GM18505 (cell line): ENCODE data around the gene RRAGC.
"Not testable (repeated sequence)": the region's sequence is repeated elsewhere in the genome, so short reads cannot be mapped to it uniquely, and the experiment has no call there.

Experiments
- ATAC-seq: cut with Tn5 transposase; IDR thresholded peaks from one replicate; pipeline ENCODE4 v1.9.1; 2021; ENCODE audit not compliant: unreplicated experiment
- POLR2A ChIP-seq: IDR thresholded peaks from 4 replicates; pipeline ENCODE4 v1.6.1; 2011; ENCODE audit warnings: borderline replicate concordance; ENCODE audit not compliant: insufficient read depth, insufficient read length; ENCODE audit errors: extremely low read depth

Gene RRAGC

DNA sequence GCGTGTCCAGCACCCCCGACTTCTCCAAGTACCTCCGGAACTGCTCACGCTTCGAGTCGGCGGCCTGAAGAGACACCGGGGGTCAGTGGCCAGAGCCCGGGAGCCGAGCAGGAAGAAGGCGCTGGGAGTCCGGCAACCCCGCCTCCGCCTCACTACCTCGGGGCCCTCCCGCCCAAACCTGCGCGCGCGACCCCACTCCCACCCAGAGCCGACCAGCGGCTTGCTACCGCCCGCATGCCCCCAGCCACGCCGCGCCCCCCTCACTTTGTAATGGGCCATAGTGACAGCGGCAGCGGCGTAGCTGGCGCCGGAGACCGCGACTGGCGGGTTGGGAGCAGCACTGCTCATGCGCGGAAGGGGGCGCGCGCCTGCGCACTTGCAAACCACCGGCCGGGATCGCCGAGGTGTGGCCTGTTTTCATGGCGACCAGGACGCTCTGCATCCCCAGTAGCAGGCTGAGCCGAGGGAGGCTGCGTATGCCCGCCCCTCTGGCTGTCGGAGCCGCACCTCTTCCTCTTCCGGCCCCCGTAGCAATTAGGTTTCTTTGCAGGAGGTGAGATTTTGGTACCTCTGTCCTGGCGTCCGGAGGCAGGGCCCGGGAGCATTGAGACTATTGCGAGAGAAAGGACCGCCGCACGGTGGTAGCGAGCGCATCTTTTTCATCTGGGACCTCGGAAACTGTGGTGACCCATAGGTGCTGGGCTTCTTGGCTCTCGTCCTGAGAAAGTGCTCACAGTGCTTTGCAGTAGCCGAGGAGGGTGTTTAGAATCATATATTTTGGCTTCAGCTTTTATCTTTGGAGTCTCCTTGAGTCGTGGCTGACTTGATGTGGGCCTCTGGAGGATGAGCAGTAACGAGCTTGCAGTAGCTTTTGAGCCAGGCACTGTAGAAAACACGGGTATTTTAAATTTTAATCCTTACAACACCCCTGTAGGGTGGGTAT, 13.7 kb upstream of the RRAGC start, which contains the start of gene MYCBP:
Gene MYCBP (minus strand): TSS at position 322 of the 943 bp plus-strand sequence. CDS start 43 bp downstream, at position 279.
- ATAC-seq: peak; percentile 96
- peak; percentile 91 for TF ChIP-seq POLR2A

DNA sequence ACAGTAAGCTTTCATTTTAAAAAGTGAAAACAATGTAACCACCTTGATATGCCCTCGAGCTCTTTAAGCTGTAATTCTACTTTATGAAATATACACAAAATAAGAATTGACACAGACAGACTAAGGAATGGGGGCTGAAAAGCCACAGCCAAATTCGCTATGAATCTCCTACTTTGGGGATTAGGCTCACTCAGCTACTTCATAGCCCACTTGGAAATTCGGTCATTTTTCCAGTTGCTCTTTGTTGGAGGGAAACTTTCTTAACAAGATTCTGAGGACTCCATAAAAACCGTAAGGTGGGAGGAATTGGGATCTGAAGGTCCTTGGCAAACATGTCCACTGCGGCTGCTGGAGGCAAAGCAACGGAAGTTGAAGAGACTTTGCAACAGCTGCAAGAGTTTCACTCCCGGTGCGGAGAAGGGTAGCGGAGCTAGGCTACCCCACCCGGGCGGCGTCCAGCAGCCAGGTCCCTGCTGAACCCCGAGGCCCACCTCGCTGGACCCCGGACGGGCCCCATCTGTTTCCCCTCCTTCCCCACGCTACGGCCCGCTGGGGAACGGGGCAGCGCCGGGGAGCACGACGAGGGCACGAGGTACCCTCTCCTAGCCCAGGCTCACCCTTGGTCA, 12.9 kb upstream of the RRAGC start:
- peak; percentile 21 for ATAC-seq
- TF ChIP-seq POLR2A: no peak

DNA sequence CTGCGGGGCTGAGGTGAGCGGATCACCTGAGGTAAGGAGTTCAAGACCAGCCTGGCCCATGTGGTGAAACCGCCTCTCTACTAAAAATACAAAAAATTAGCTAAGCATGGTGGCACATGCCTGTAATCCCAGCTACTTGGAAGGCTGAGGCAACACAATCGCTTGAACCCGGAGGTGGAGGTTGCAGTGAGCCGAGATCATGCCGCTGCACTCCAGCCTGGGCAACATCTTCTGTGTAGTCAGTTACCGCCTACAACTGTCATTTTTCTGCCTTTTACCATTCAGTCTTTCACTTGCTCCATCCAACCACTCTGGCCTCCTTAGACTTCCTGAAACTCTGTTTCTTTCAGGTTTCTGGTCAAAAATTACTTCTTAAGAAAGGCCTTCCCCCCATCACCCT, 11.4 kb upstream of the RRAGC start:
- ATAC-seq: no peak
- TF ChIP-seq POLR2A: no peak

DNA sequence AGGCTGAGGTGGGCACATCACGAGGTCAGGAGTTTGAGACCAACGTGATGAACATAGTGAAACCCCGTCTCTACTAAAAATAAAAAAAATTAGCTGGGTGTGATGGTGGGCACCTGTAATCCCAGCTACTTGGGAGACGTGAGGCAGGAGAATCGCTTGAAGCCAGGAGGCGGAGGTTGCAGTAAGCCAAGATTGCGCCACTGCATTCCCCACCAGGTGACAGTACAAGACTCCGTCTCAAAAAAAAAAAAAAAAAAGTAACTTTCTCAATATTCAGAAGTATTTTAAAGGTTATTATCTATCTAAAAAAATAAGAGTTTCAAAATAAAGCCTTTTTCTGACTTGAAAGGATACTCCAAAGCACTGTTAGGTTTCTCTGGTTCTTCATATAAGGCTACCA, 7.6 kb upstream of the RRAGC start:
- TF ChIP-seq POLR2A: no peak
- no peak for ATAC-seq

DNA sequence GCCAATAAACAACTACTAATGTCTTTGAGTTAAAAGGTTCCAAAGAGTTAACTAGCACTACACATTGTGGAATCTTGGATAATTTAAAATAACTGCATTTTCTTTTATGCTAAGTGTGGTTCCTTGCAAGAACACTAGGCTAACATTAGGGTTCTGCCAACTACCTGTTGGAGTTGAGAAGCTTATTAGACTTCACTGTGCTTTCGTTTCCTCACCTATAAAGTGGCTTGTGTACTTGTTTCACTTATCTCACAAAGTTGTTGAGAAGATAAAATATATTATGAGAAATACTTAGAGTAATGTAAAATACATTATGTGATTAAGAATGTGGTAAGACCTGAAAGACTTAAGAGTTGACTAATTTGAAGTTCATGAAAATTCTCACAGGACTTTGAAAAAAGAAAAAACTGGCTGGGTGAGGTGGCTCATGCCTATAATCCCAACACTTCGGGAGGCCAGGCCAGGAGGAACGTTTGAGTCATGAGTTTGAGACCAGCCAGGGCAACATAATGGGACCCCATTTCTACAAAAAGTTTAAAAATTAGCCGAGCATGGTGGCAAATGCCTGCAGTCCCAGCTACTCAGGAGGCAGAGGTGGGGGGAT, 5.6 kb upstream of the RRAGC start:
- TF ChIP-seq POLR2A: no peak
- ATAC-seq: no peak

DNA sequence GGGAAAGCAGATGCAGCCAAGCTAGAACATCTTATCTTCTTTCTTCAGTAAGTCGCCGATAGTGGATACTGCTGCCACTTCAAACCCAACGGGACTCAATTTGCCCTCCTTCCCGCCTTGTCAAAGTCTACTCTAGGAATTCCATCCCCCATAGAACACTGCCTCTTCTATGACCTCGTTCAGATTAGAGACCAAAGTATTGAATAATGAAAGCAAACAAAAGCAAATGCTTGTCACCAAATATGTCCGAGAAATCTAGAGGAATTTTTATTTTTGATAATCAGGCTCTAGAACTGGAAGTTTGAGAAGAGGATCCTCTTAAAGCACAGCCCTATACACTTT, 853 bp upstream of the RRAGC start:
- no peak for TF ChIP-seq POLR2A
- no peak for ATAC-seq

DNA sequence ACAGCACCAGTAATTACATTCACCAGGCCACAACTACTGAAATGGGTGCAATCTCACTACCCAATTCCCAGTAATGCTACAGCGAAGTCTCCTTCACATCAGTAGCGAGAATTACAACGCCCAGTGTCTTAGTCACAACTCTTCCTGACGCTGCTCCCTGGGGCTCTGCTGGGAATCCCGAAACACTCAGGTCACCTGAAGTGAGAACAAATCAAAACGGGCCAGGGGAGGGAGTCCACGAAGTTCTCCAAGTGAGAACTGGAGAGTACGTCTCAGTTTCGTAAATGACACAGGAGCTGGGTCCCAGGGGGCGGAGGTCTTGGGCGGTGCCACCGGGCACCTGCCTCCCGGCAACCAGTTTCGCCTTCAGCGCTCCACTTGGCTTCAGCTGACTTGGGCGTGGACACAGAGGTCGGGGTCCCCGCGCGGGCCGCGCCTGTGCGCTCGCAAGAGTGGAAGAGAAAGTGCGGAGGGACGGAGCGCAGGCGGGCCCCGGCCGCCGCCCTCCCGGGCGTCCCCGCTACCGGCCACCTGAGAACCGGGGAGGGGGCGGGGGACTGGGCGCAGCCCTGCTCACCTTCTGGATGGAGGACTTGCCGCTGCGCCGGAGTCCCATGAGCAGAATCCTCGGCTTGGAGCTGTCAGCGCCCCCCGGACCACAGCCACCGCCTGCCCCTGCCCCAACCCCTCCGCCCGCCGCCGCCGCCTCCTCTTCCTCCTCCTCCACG, 575 bp downstream of the RRAGC start:
- peak; percentile 7 for TF ChIP-seq POLR2A
- peak; percentile 32 for ATAC-seq

DNA sequence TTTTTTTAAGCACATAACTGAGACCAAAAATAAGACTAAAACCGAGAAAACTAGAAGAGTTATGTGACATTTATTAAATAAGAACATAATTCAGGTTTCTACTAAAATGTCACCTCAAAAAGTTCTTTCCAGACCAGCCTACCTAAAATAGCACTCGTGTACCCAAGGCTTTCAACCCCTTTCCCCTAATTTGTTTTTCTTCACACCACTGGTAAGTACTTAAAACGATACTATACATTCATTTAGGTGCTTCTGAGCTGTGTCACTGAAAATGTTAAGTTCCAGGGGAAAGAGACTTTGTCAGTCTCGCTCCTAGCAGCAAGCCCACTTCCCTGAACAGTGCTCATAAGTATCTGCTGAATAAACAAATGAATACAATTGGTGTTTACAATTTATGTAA, 6.8 kb downstream of the RRAGC start:
- no peak for TF ChIP-seq POLR2A
- ATAC-seq: no peak

DNA sequence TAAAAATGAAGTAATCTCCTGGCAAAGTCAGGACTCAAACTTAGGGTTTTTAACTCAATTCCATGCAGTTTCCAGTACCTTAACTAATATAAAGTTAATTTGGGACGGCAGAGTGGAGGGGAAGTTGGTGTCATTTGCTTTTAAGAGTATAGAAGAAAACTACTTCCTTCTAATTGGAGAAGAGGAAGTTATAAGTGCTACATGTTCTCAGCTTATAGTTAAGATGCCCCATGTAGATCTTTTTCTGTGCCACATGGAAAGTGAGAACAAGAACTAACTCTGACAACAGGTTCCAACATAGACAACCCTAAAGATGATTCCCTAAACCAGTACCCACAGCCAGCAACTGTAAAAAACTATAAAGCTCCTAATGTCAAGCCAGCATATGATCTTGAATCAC, 11.5 kb downstream of the RRAGC start:
- no peak for ATAC-seq

DNA sequence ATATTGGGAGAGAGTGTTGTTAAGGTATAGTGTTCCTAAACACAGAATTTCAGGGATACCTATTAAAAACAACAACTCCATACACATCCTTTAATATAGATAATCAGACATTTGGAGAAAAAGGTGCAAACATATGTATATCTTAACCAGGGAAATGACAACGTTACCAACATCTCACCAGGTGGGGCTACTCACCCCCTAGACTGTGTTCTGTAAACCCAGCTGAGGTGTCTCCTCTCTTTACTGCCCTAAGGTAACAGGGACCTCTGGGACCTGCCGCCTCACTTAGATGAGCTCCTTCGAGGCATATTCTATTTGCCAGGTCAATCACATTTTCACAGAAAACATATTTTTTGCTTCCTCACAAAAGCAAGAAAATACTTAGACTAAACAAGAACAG, 13.4 kb downstream of the RRAGC start:
- no peak for ATAC-seq
- no peak for TF ChIP-seq POLR2A

More for the DNA sequence above, 11.5 kb downstream of the RRAGC start:
- no peak for TF ChIP-seq POLR2A

DNA sequence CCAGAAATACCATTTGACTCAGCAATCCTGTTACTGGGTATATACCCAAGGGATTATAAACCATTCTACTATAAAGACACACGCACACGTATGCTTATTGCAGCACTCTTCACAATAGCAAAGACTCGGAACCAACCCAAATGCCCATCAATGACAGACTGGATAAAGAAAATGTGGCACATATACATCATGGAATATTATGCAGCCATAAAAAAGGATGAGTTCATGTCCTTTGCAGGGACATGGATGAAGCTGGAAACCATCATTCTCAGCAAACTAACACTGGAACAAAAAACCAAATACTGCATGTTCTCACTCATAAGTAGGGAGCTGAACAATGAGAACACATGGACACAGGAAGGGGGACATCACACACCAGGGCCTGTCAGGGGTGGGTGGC, 14.5 kb downstream of the RRAGC start:
- ATAC-seq: not testable (repeated sequence)

DNA sequence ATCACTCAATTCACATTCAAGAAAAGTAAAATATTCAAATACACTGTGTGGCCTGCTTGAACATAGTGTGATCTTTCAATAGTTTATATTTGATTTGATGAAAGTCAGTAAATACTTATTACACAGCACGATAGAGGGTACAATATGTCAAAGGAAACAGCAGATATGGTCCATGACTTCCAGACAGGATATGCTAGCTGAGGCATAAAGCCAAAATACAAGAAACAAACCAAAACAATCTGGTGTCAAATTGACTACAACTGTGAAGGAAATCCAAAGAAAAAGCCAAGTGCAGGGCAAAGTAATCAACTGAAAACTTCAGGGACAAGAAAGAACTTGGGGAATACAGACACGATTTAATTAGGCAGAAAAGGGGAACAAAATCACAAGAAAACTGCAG, 19.3 kb downstream of the RRAGC start:
- no peak for TF ChIP-seq POLR2A
- no peak for ATAC-seq

DNA sequence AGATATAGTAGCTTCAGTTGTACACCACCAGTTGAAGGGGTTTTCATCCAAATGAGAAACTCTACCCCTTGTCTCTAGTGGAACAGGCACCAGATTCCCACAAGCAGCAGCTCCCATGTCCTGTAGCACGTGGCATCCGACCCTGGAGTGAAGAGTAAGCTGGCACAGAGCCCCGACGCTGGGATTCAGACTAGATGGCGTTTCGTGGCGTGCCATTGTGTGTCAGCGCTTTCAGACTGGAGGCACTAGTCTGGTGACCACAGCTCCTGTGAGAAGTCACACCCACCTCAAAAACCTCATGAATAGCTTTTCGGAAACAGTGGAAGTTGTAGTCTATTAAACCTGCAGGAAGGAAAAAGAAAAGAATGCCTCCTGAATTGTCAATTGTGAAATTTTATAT, 20.2 kb downstream of the RRAGC start:
- no peak for TF ChIP-seq POLR2A
- no peak for ATAC-seq

DNA sequence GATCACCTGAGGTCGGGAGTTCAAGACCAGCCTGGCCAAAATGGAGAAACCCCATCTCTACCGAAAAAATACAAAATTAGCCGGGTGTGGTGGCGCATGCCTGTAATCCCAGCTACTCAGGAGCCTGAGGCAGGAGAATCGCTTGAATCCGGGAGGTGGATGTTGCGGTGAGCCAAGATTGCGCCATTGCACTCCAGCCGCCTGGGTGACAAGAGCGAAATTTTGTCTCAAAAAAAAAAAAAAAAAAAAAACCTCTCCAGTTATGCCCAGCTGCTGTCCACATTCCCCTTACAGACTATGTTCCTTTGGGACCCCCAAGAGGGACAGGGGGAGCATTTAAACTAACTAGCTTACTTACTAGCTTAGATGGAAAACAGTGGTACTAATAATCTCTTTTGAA, 23.3 kb downstream of the RRAGC start:
- not testable (repeated sequence) for ATAC-seq
